ENCODE data around the gene EPB41L4B. TPM values are rescaled to one million over a fixed set of nuclear protein-coding genes. Genes with fewer than 3 reads are reported as not detected.

EPB41L4B gene
- total RNA-seq, 2 donors from 2014 or later, result 0.27 to 1.1 TPM

- Histone ChIP-seq H3K27me3 (replicated peaks; ENCODE audit: insufficient read depth) (no peaks in the 10 kb centered on the region), H3K4me3 (no peak overlapping the region), H3K9me3 (no peaks in the 10 kb centered on the region), H3K27ac (no peak overlapping the region), H3K4me1 (ENCODE audit: control insufficient read depth in 1 of 2, low read depth in 2 of 2) (no peaks in the 10 kb centered on the region), H3K36me3 (no peaks in the 10 kb centered on the region)
- ATAC-seq (ENCODE audit: insufficient number of reproducible peaks, low FRiP score, low read depth) (no peak), DNase-seq (ENCODE audit: low spot score) (no peak)
- no peak for TF ChIP-seq CTCF (IDR thresholded peaks at IDR 0.05)
Measured at GRCh38 chr9:109168170-109168569, 152.7 kb downstream of the EPB41L4B start.

DNA sequence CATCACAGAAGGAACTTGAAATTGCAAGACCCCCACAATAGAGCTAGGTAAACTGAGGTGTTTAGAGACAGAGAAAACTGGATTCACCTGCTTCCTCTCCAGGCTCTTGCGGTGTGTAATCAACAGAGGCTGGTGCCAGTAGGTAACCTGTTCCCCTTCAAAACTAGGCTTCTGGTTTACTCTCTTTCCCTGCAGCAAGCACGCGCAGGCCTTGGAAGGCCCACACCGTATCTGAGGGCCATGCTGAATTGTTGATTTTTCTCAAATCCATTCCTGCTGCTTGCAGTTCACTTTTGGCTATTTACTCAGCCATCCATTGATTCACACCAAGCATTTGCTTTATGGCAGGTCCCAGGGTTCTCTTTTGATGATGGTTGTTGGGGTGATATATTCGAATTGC, 153.1 kb downstream of the EPB41L4B start:
- H3K27me3 ChIP-seq (replicated peaks; ENCODE audit: insufficient read depth), result no peaks in the 10 kb centered on the region
- H3K27ac ChIP-seq, result no peak overlapping the region
- no peaks in the 10 kb centered on the region for H3K9me3 ChIP-seq
- TF ChIP-seq CTCF (IDR thresholded peaks at IDR 0.05), result no peak
- ATAC-seq (ENCODE audit: insufficient number of reproducible peaks, low FRiP score, low read depth) (no peak), DNase-seq (ENCODE audit: low spot score) (no peak)
- no peaks in the 10 kb centered on the region for H3K4me1 ChIP-seq (ENCODE audit: control insufficient read depth in 1 of 2, low read depth in 2 of 2)
- no peaks in the 10 kb centered on the region for H3K36me3 ChIP-seq
- no peak overlapping the region for H3K4me3 ChIP-seq

DNA sequence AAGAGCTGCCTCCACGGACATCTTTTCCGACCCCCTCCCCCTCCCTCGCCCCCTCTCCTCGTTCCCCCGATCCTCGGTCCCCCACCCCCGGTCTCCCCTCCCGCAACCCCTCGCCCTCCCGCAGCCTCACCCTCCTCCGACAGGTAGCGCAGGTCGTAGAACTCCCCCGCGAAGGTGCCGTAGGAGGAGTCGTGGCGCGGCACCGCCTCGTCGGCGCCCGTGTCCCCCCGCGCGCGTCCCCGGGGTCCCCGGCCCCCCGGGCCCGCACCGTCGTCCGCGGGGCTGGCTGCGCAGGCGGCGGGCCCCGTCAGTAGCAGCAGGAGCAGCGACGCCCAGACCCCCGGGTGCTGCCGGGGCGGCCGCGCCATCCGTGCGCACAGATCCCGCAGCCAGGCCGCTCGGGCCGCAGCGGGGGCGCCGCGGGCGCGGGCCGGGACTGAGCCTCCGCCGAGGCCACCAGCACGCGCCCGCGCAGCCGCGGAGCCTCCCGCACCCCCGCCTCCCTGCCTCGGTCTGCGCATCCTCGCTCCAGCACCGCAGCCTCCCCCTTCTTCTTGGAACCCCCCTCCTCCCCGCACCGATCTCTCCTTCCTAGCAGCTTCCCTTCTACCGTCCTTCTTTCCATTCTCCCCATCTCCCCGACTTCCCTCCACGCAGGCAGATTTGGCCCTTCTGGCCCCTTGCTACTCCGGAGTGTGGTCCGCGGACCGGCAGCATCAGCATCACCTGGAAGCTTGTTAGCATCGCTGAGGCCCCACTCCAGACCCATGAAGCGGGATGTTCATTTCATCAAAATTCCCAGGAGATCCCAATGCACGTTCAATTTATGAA, 153.9 kb downstream of the EPB41L4B start, which contains the start of gene FRRS1L:
Gene FRRS1L, minus strand, starts transcription at position 479 of the 831 bp plus-strand sequence. Its CDS starts 111 bp downstream, at position 368.
- Histone ChIP-seq H3K27me3 (replicated peaks; ENCODE audit: insufficient read depth) (no peaks in the 10 kb centered on the region), H3K36me3 (no peaks in the 10 kb centered on the region), H3K27ac (no peak within 1 kb of the TSS), H3K9me3 (no peaks in the 10 kb centered on the region), H3K4me1 (ENCODE audit: control insufficient read depth in 1 of 2, low read depth in 2 of 2) (no peaks in the 10 kb centered on the region), H3K4me3 (peak within 1 kb of the TSS; percentile 9)
- no peak for ATAC-seq (ENCODE audit: insufficient number of reproducible peaks, low FRiP score, low read depth)
- TF ChIP-seq CTCF (IDR thresholded peaks at IDR 0.05), result no peak
- no peak for DNase-seq (ENCODE audit: low spot score)

DNA sequence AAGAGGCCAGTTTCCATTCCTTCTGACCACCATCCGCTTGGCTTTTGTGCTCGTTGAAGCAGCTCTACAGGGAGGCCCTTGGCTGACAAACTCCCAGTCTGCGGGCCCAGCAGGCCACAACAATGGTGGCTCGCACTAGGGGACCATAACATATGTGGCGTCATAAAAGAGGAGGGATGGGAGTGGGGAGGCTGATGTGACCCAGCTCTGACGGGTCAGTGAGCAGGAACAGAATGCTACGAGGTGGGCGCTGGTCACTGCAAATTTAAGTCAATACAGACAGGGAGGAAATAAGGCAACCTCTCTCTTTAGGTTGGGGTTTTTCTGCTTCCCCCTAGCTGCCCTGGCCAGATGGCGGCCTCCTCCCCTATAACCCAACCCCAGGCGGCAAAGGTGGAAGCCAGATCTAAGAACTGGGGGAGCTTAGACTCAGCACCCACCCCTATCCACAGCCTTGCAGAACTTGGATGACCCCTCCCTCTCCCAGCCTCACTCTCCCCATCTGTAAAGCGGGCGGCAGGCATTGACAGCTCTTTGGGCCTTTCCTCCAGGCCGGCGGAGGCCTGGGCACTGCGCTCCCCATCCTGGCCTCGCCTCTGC, 154.6 kb downstream of the EPB41L4B start:
- Histone ChIP-seq H3K27ac (no peak overlapping the region), H3K36me3 (no peaks in the 10 kb centered on the region), H3K4me3 (no peak overlapping the region), H3K4me1 (ENCODE audit: control insufficient read depth in 1 of 2, low read depth in 2 of 2) (no peaks in the 10 kb centered on the region), H3K27me3 (replicated peaks; ENCODE audit: insufficient read depth) (no peaks in the 10 kb centered on the region), H3K9me3 (no peaks in the 10 kb centered on the region)
- no peak for DNase-seq (ENCODE audit: low spot score)
- TF ChIP-seq CTCF (IDR thresholded peaks at IDR 0.05), result no peak
- no peak for ATAC-seq (ENCODE audit: insufficient number of reproducible peaks, low FRiP score, low read depth)

- Histone ChIP-seq H3K27me3 (replicated peaks; ENCODE audit: insufficient read depth) (no peaks in the 10 kb centered on the region), H3K27ac (no peak overlapping the region), H3K4me1 (ENCODE audit: control insufficient read depth in 1 of 2, low read depth in 2 of 2) (no peaks in the 10 kb centered on the region), H3K36me3 (no peaks in the 10 kb centered on the region), H3K9me3 (no peaks in the 10 kb centered on the region), H3K4me3 (no peak overlapping the region)
- TF ChIP-seq CTCF (IDR thresholded peaks at IDR 0.05), result no peak
- no peak for ATAC-seq (ENCODE audit: insufficient number of reproducible peaks, low FRiP score, low read depth)
- no peak for DNase-seq (ENCODE audit: low spot score)
Measured at GRCh38 chr9:109164042-109164441, 156.8 kb downstream of the EPB41L4B start.

All from thoracic aorta (tissue), 2 donors.